Loucy (cell line): ENCODE data around the gene DAB1.

Experiments used
- H2AFZ ChIP-seq: fragments of 200-600 bp; sonication (generic); 2 replicates; pipeline ENCODE4 v1.6.0; 2016; ENCODE audit warnings: antibody characterized with exemption, mild to moderate bottlenecking, low read length, moderate library complexity
- H3F3A ChIP-seq: fragments of 200-600 bp; 2 replicates; pipeline ENCODE4 v1.6.0; 2016; ENCODE audit warnings: antibody characterized with exemption, low read depth, mild to moderate bottlenecking
- H3K27me3 ChIP-seq: fragments of 200-600 bp; sonication (generic); 2 replicates; pipeline ENCODE4 v1.6.1; 2014; ENCODE audit warnings: low read length, mild to moderate bottlenecking; ENCODE audit not compliant: insufficient read depth, poor library complexity, severe bottlenecking
- H3K36me3 ChIP-seq: fragments of 200-600 bp; sonication (generic); 2 replicates; pipeline ENCODE4 v1.6.1; 2016; ENCODE audit warnings: low read length; ENCODE audit not compliant: insufficient read depth
- H3K4me1 ChIP-seq: fragments of 200-600 bp; sonication (generic); 2 replicates; pipeline ENCODE4 v1.5.1; 2014; ENCODE audit warnings: low read length, mild to moderate bottlenecking; ENCODE audit not compliant: insufficient read depth, poor library complexity, severe bottlenecking
- H3K4me2 ChIP-seq: fragments of 200-600 bp; sonication (generic); 2 replicates; pipeline ENCODE4 v1.6.0; 2014; ENCODE audit warnings: antibody characterized with exemption, low read length, low read depth, mild to moderate bottlenecking; ENCODE audit not compliant: poor library complexity, severe bottlenecking
- H3K4me3 ChIP-seq: fragments of 200-600 bp; sonication (generic); 2 replicates; pipeline ENCODE4 v1.5.1; 2014; ENCODE audit warnings: low read length, mild to moderate bottlenecking, mixed read lengths; ENCODE audit not compliant: poor library complexity, severe bottlenecking
- H3K79me2 ChIP-seq: fragments of 200-600 bp; sonication (generic); 2 replicates; pipeline ENCODE4 v1.6.1; 2014; ENCODE audit warnings: low read length; ENCODE audit not compliant: insufficient read depth
- H3K9ac ChIP-seq: fragments of 200-600 bp; sonication (generic); 2 replicates; pipeline ENCODE4 v1.6.0; 2014; ENCODE audit warnings: mild to moderate bottlenecking, low read depth, low read length, moderate library complexity; ENCODE audit not compliant: poor library complexity, severe bottlenecking
- H3K9me2 ChIP-seq: fragments of 200-600 bp; sonication (generic); replicated peaks from 2 replicates; pipeline ENCODE4 v1.6.1; 2016; ENCODE audit warnings: low read depth, low read length, mixed read lengths
- H3K9me3 ChIP-seq: fragments of 200-600 bp; sonication (generic); 2 replicates; pipeline ENCODE4 v1.6.1; 2014; ENCODE audit warnings: mild to moderate bottlenecking, antibody characterized with exemption, low read length, low read depth; ENCODE audit not compliant: insufficient read depth
- H4K20me1 ChIP-seq: fragments of 200-600 bp; sonication (generic); 2 replicates; pipeline ENCODE4 v1.6.0; 2014; ENCODE audit warnings: antibody characterized with exemption, low read length, mild to moderate bottlenecking; ENCODE audit not compliant: insufficient read depth, poor library complexity, severe bottlenecking
- CTCF ChIP-seq: fragments of 200-600 bp; sonication (generic); conservative IDR thresholded peaks from 2 replicates; pipeline ENCODE4 v1.5.1; 2014; ENCODE audit warnings: mild to moderate bottlenecking, antibody characterized with exemption, low read length
- EZH2phosphoT487 ChIP-seq: fragments of 200-600 bp; IDR thresholded peaks from 2 replicates; pipeline ENCODE4 v1.6.1; 2018; ENCODE audit warnings: antibody characterized with exemption, mild to moderate bottlenecking, moderate library complexity, borderline replicate concordance

The DAB1 gene

GRCh38 chr1:57109883-57110282 is 314.0 kb downstream of the DAB1 start:
- H3K27me3 ChIP-seq = no peaks in the 10 kb centered on the region
- no peak for TF ChIP-seq CTCF
- no peak for TF ChIP-seq EZH2phosphoT487

GRCh38 chr1:57109247-57109646 is 314.6 kb downstream of the DAB1 start:
- no peaks in the 10 kb centered on the region for H3K9me3 ChIP-seq
- no peak overlapping the region for H2AFZ ChIP-seq
- no peaks in the 10 kb centered on the region for H3K4me1 ChIP-seq
- no peaks in the 10 kb centered on the region for H3K36me3 ChIP-seq
- H3K4me3 ChIP-seq = no peak overlapping the region
- H3F3A ChIP-seq = no peaks in the 10 kb centered on the region
- H3K9ac ChIP-seq = no peak overlapping the region
- no peaks in the 10 kb centered on the region for H3K27me3 ChIP-seq
- TF ChIP-seq EZH2phosphoT487 = no peak
- TF ChIP-seq CTCF = no peak
- H4K20me1 ChIP-seq = no peaks in the 10 kb centered on the region
- H3K9me2 ChIP-seq = no peaks in the 10 kb centered on the region
- no peaks in the 10 kb centered on the region for H3K79me2 ChIP-seq
- H3K4me2 ChIP-seq = no peak overlapping the region

More at GRCh38 chr1:57109883-57110282, 314.0 kb downstream of the DAB1 start:
- Histone ChIP-seq H3K4me1 (no peaks in the 10 kb centered on the region), H3K79me2 (no peaks in the 10 kb centered on the region), H4K20me1 (no peaks in the 10 kb centered on the region), H3K9me3 (no peaks in the 10 kb centered on the region), H2AFZ (no peak overlapping the region), H3K9ac (no peak overlapping the region), H3K36me3 (no peaks in the 10 kb centered on the region), H3F3A (no peaks in the 10 kb centered on the region), H3K4me3 (no peak overlapping the region), H3K9me2 (no peaks in the 10 kb centered on the region), H3K4me2 (no peak overlapping the region)

- Histone ChIP-seq H3K9me3 (no peaks in the 10 kb centered on the region), H3K27me3 (no peaks in the 10 kb centered on the region), H3F3A (no peaks in the 10 kb centered on the region), H2AFZ (no peak overlapping the region), H3K4me3 (no peak overlapping the region), H4K20me1 (no peaks in the 10 kb centered on the region), H3K79me2 (no peaks in the 10 kb centered on the region), H3K4me2 (no peak overlapping the region), H3K36me3 (no peaks in the 10 kb centered on the region), H3K9ac (no peak overlapping the region), H3K4me1 (no peaks in the 10 kb centered on the region), H3K9me2 (no peaks in the 10 kb centered on the region)
- TF ChIP-seq EZH2phosphoT487 (no peak), CTCF (no peak)
These were observed 317.6 kb downstream of the DAB1 start for GRCh38 chr1:57106296-57106695.
